GM23248 (cell line): ENCODE results near the gene TENM3.

Experiments
- EZH2 ChIP-seq: fragments of 200-600 bp; sonication (generic); IDR thresholded peaks from 2 replicates; pipeline ENCODE4 v1.6.1; 2018; ENCODE audit warnings: antibody characterized with exemption, mild to moderate bottlenecking; ENCODE audit not compliant: insufficient read depth, poor library complexity, severe bottlenecking
- EZH2phosphoT487 ChIP-seq: fragments of 200-600 bp; sonication (generic); IDR thresholded peaks from 2 replicates; pipeline ENCODE4 v1.6.1; 2018; ENCODE audit warnings: antibody characterized with exemption, moderate library complexity, mild to moderate bottlenecking, low read depth; ENCODE audit not compliant: insufficient read depth

DNA sequence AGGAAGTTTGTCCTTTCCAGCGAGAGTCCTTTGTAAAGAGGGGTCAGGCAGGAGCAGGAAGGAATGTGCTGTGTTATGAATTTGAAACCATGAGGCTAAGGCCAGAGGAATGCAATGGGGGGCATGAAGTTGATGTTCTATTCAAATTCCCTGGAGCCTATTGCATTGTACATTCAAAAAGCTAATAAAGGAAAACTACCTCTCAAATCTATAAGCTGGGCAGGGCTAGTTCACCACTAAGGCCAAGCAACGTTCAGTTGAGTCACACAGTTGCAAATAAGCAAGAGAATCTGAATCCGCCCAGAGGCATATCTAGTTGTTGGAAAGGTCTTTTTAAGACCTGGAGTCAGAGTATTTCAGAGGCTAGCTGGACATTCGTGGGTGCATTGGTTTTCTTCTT lies 525.6 kb downstream of the TENM3 start:
- no peak for TF ChIP-seq EZH2
- no peak for TF ChIP-seq EZH2phosphoT487
